Mucosa of descending colon (tissue), 3 donors: ENCODE data around the gene HOXB3. TPM values are rescaled to one million over a fixed set of nuclear protein-coding genes. Genes with fewer than 3 reads are reported as not detected.
A peak's percentile ranks its signal among the peaks of the same experiment; 100 is the strongest.

ENCODE experiments used
- ATAC-seq: fragments of 200-7000 bp; cut with Tn5 transposase; one replicate; pipeline ENCODE4 v1.9.1; 2020; ENCODE audit warnings: mild to moderate bottlenecking, moderate library complexity
- DNase-seq, 3 donors: peaks; one replicate each; pipeline ENCODE4 v3.0.0-alpha.2; 2020
- H3K36me3 ChIP-seq: fragments of 200-600 bp; one replicate; pipeline ENCODE4 v1.8.0; 2021; ENCODE audit warnings: low read depth, mild to moderate bottlenecking
- H3K4me1 ChIP-seq: fragments of 200-600 bp; one replicate; pipeline ENCODE4 v1.8.0; 2021; ENCODE audit warnings: low read depth, mild to moderate bottlenecking
- H3K4me3 ChIP-seq: fragments of 200-600 bp; one replicate; pipeline ENCODE4 v1.8.0; 2021; ENCODE audit warnings: mild to moderate bottlenecking
- H3K9me3 ChIP-seq: fragments of 200-600 bp; one replicate; pipeline ENCODE4 v1.8.0; 2021; ENCODE audit warnings: mild to moderate bottlenecking
- intact Hi-C, 2 donors: fragments of 100-400 bp; cut with DNase I in 1 of 2; cut with micrococcal nuclease in 1 of 2; formaldehyde crosslinking; loops; one replicate each; pipeline versions ENCODE4 v1.11.0 to v1.11.1; 2022; cut with DNase I, micrococcal nuclease
- total RNA-seq, 3 donors: library from RNA; stranded (reverse); fragmentation: NEBNext Ultra II Directional in 2 of 3; extraction: Animal tissue kit (Norgen Biotek cat#: 25700) in 2 of 3; gene quantifications; one replicate each; pipeline versions ENCODE4 v1.2.1 to v1.2.4, GENCODE V29; 2021 to 2023
- TF ChIP-seq, protein P1 (sequence below): fragments of 200-600 bp; IDR thresholded peaks from one replicate; pipeline ENCODE4 v1.8.0; 2022; ENCODE audit warnings: antibody characterized with exemption, mild to moderate bottlenecking
- donor health status: DM: no; HTN: no; CAD: no; lungs with moderate emphysema.
- donor health status: DM: no; HTN: no; CAD: no.
- donor health status: DM: no; HTN: yes; CAD: no.

The HOXB3 gene
- total RNA-seq, 3 donors from 2014 or later, result 42.4 to 64.8 (median 43.4) TPM

DNA sequence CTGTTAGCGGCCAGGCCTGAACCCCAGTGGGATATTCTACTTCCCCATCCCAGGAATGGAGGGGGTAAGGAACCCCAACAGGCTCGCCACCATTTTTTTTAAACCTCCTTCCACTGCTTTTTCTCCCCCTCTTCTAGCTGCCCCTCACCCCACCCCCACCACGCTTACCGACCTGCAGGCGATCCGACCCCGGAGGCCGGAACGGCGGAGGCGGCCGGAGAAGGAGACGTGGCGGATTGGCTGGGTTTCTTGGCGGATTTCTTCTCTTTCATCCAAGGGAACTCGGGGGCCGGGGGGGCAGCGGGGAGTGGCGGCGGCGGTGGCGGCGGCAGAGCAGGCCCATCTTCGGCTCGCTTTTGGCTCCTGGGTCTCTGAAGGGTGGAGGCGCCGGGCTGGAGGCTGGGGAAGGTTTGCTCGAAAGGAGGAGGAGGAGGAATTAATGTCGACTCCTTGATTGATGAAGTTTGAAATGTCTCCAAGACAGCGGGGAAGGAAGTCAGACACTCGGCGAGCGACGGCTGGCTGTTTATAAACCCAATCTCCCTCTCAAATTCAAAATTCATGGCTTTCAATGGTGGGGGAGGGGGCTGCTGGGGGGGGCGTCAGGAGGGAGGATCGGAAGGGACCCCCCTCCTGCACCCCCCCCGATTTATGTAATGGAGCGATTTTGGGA, 45.6 kb downstream of the HOXB3 start:
- peak overlapping the region; percentile 34 for H3K4me3 ChIP-seq
- H3K9me3 ChIP-seq, result no peaks in the 10 kb centered on the region
- TF ChIP-seq, protein P1, sequence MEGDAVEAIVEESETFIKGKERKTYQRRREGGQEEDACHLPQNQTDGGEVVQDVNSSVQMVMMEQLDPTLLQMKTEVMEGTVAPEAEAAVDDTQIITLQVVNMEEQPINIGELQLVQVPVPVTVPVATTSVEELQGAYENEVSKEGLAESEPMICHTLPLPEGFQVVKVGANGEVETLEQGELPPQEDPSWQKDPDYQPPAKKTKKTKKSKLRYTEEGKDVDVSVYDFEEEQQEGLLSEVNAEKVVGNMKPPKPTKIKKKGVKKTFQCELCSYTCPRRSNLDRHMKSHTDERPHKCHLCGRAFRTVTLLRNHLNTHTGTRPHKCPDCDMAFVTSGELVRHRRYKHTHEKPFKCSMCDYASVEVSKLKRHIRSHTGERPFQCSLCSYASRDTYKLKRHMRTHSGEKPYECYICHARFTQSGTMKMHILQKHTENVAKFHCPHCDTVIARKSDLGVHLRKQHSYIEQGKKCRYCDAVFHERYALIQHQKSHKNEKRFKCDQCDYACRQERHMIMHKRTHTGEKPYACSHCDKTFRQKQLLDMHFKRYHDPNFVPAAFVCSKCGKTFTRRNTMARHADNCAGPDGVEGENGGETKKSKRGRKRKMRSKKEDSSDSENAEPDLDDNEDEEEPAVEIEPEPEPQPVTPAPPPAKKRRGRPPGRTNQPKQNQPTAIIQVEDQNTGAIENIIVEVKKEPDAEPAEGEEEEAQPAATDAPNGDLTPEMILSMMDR, result no peak
- peak; percentile 22 for ATAC-seq
- peaks cover 15% of the 10 kb centered on the region for H3K4me1 ChIP-seq
- H3K36me3 ChIP-seq, result no peaks in the 10 kb centered on the region
- peak; percentile 62 to 81 (median 80) for DNase-seq
- intact Hi-C loops, result no loop called here

DNA sequence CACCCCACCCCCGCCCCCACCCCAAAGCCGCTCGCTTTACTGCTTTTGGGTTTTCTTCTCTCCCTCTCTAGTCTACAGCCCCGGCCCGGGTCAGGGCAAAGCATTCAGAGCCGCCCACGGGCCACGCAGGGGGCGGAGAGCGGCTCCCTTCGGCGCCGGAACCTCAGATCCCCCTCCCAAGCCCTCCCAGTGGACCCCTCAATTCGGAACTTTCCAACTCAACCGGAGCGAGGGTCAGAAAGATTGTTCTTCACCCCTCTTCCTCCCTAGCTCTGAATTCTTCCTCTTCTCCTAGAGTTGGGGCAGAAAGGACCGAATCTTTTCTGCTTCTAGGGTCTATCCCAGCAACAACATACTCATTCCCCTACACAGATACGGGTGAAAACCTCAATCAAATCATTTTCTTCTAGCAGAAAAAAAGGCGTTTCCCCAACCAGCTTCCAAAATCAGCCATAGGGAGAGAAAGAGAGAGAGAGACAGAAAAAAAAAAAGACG, 46.1 kb downstream of the HOXB3 start:
- ATAC-seq, result peak; percentile 5
- intact Hi-C loops, result no loop called here
- TF ChIP-seq, protein P1, result no peak
- no peaks in the 10 kb centered on the region for H3K9me3 ChIP-seq
- peak overlapping the region; percentile 34 for H3K4me3 ChIP-seq
- DNase-seq, result peak in 1 of 3 donors; percentile 48
- peaks cover 15% of the 10 kb centered on the region for H3K4me1 ChIP-seq
- H3K36me3 ChIP-seq, result no peaks in the 10 kb centered on the region

DNA sequence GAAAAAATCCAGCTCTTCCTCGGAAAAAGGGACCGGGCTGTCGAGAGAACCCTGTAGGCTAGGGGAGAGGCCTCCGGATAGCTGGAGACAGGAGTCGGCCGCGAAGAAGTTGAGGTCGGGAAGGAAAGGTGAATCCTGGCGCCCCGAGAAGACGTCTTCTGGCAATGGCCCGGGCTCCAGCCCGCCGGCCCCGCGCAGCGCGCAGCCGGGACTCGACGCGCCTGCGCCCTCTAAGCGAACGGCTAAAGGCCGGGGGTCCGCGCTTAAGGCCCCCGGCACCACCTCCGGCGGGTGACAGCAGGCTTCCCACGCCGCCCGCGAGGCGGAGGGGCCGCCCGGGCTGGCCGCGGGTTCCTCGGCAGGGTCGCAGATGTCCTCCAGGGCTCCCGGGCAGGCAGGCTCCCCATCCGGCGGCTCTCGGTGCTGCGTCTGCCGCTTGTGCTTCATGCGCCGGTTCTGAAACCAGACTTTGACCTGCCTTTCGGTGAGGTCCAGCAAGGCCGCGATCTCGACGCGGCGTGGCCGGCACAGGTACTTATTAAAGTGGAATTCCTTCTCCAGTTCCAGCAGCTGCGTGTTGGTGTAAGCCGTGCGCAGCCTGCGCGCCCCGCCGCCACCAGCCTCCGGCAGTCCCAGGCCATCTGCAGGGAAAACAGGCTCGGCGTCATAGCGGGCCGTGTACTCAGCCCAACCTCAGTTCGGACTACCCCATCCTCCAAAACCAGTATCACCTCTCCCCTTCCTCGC, 46.8 kb downstream of the HOXB3 start:
- TF ChIP-seq, protein P1, result no peak
- Histone ChIP-seq H3K9me3 (no peaks in the 10 kb centered on the region), H3K4me1 (peaks cover 15% of the 10 kb centered on the region), H3K4me3 (peak overlapping the region; percentile 34), H3K36me3 (no peaks in the 10 kb centered on the region)
- ATAC-seq (peak; percentile 74), DNase-seq (peak; percentile 47 to 73 (median 66))
- intact Hi-C loops, result no loop called here

DNA sequence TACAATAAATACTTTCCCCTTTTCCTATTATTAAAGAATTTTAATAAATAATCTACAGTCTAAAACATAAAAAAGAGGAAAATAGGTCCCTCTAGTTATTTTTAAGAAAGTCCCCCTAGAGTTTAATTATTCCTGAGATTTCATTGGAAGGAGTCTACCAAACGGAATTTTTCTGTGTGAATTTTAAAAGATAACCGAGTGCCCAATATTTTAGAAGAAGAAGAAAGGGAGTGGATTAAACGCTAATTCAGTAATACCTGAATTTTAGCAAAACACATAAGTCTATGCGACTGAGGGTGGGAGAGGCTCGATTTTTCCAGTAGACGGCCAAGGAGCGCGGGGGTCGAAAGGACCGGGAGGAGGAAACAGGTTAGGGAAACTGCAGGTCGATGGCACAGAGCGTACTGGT, 47.3 kb downstream of the HOXB3 start:
- peak; percentile 3 for ATAC-seq
- intact Hi-C loops, result no loop called here

DNA sequence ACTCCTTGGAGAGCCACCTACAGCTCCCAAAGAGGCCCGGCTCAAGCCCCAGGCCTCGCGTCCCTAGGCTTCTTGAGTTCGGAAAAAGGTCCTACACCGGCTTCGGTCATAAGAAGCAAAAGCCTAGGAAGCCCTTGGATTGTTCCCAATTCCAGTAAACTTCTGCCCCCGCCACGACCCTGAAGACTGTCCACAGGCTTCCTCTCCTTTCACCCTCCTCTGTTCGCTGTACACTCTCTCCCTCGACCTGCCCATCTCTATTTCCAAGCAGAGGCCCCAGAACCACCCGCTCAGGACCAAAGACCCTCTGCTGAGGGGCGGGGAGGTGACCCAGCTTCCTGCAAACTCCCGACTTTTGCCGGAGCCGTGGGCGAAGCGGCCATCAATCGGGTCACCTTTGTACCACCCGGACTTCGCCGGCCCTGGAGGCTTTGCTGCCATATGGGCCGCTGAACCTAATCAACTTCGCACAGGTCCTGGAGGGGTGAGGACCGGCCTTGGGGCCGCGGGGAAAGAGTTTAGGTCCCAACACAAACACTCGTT, 47.9 kb downstream of the HOXB3 start:
- intact Hi-C loops, result no loop called here

More for the DNA sequence above, 47.3 kb downstream of the HOXB3 start:
- Histone ChIP-seq H3K4me1 (peaks cover 15% of the 10 kb centered on the region), H3K4me3 (peak overlapping the region; percentile 34), H3K36me3 (no peaks in the 10 kb centered on the region), H3K9me3 (no peaks in the 10 kb centered on the region)
- TF ChIP-seq, protein P1, result no peak
- no peak for DNase-seq

More for the DNA sequence above, 47.9 kb downstream of the HOXB3 start:
- ATAC-seq, result no peak
- Histone ChIP-seq H3K4me3 (peak overlapping the region; percentile 34), H3K36me3 (no peaks in the 10 kb centered on the region), H3K9me3 (no peaks in the 10 kb centered on the region), H3K4me1 (peaks cover 13% of the 10 kb centered on the region)
- peak in 1 of 3 donors; percentile 50 for DNase-seq
- TF ChIP-seq, protein P1, result no peak
